Testis (tissue), 2 donors: ENCODE measurements around the gene OSGEP.

Source experiments
- POLR2A ChIP-seq: fragments of 450-650 bp; IDR thresholded peaks from one replicate; pipeline ENCODE4 v1.6.1; 2017; ENCODE audit warnings: antibody characterized with exemption, mild to moderate bottlenecking, moderate library complexity
- TF ChIP-seq, protein P1 (sequence below), 3 experiments: fragments of 450-650 bp in 2 of 3; fragments of 200-600 bp in 1 of 3; sonication (generic) in 1 of 3; IDR thresholded peaks; one replicate each; pipeline ENCODE4 v1.5.1; 2016 to 2019; ENCODE audit warnings: antibody characterized with exemption in 3 of 3, mild to moderate bottlenecking in 2 of 3, moderate library complexity in 1 of 3

DNA sequence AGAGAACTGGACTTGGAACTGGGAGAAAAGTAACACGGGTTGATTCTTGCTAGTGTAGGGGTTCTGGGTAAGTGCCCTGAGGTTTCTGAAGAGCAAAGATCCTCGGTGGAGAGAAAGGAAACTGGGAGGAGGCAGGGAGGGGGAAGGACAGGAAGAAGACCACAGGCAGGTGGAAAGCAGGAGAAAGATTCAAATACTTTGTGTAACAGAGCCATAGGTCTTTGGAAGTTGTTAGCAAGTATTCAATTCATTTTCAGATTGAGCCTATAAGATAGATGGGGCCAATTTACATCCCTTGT, 15.9 kb upstream of the OSGEP start:
- TF ChIP-seq, protein P1, sequence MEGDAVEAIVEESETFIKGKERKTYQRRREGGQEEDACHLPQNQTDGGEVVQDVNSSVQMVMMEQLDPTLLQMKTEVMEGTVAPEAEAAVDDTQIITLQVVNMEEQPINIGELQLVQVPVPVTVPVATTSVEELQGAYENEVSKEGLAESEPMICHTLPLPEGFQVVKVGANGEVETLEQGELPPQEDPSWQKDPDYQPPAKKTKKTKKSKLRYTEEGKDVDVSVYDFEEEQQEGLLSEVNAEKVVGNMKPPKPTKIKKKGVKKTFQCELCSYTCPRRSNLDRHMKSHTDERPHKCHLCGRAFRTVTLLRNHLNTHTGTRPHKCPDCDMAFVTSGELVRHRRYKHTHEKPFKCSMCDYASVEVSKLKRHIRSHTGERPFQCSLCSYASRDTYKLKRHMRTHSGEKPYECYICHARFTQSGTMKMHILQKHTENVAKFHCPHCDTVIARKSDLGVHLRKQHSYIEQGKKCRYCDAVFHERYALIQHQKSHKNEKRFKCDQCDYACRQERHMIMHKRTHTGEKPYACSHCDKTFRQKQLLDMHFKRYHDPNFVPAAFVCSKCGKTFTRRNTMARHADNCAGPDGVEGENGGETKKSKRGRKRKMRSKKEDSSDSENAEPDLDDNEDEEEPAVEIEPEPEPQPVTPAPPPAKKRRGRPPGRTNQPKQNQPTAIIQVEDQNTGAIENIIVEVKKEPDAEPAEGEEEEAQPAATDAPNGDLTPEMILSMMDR (IDR thresholded peaks at IDR 0.05) = no peak
- no peak for TF ChIP-seq POLR2A
